ENCODE measurements around the gene GPR153.
"Not testable (repeated sequence)": the region's sequence is repeated elsewhere in the genome, so short reads cannot be mapped to it uniquely, and the experiment has no call there.

The GPR153 gene

GRCh38 chr1:6222636-6223035 is 38.3 kb downstream of the GPR153 start:
- DNase-seq (ENCODE audit: low read depth, low spot score), result no peak
- no peak overlapping the region for H3K4me3 ChIP-seq (ENCODE audit: insufficient read length, low read depth)
- no peaks in the 10 kb centered on the region for H3K27me3 ChIP-seq (ENCODE audit: insufficient read depth, insufficient read length)
- no peaks in the 10 kb centered on the region for H3K4me1 ChIP-seq (ENCODE audit: insufficient read depth, insufficient read length)
- no peaks in the 10 kb centered on the region for H3K9me3 ChIP-seq (ENCODE audit: insufficient read depth, low read length)
- H3K36me3 ChIP-seq (ENCODE audit: insufficient read depth, insufficient read length, low read length), result peaks cover 37% of the 10 kb centered on the region
- H3K9ac ChIP-seq (ENCODE audit: insufficient read length, low read depth), result no peak overlapping the region
- TF ChIP-seq YY1 (IDR thresholded peaks at IDR 0.05; ENCODE audit: insufficient read depth, insufficient read length) (no peak), SUZ12 (IDR thresholded peaks at IDR 0.05; ENCODE audit: extremely low read depth, insufficient read depth, insufficient read length) (no peak), ZNF274 (IDR thresholded peaks at IDR 0.05; ENCODE audit: low read depth, low read length) (no peak)

- Histone ChIP-seq H3K27me3 (ENCODE audit: insufficient read depth, insufficient read length) (no peaks in the 10 kb centered on the region), H3K9me3 (ENCODE audit: insufficient read depth, low read length) (no peaks in the 10 kb centered on the region), H3K4me1 (ENCODE audit: insufficient read depth, insufficient read length) (no peaks in the 10 kb centered on the region), H3K4me3 (ENCODE audit: insufficient read length, low read depth) (no peak overlapping the region), H3K9ac (ENCODE audit: insufficient read length, low read depth) (no peak overlapping the region), H3K36me3 (ENCODE audit: insufficient read depth, insufficient read length, low read length) (peaks cover 32% of the 10 kb centered on the region)
- TF ChIP-seq YY1 (IDR thresholded peaks at IDR 0.05; ENCODE audit: insufficient read depth, insufficient read length) (no peak), ZNF274 (IDR thresholded peaks at IDR 0.05; ENCODE audit: low read depth, low read length) (no peak), SUZ12 (IDR thresholded peaks at IDR 0.05; ENCODE audit: extremely low read depth, insufficient read depth, insufficient read length) (no peak)
- DNase-seq (ENCODE audit: low read depth, low spot score), result no peak
Observed at GRCh38 chr1:6221210-6221784, 39.6 kb downstream of the GPR153 start.

- no peaks in the 10 kb centered on the region for H3K9me3 ChIP-seq (ENCODE audit: insufficient read depth, low read length)
- no peaks in the 10 kb centered on the region for H3K27me3 ChIP-seq (ENCODE audit: insufficient read depth, insufficient read length)
- H3K9ac ChIP-seq (ENCODE audit: insufficient read length, low read depth), result no peak overlapping the region
- H3K4me3 ChIP-seq (ENCODE audit: insufficient read length, low read depth), result no peak overlapping the region
- DNase-seq (ENCODE audit: low read depth, low spot score), result no peak
- H3K36me3 ChIP-seq (ENCODE audit: insufficient read depth, insufficient read length, low read length), result peaks cover 29% of the 10 kb centered on the region
- no peak for TF ChIP-seq SUZ12 (IDR thresholded peaks at IDR 0.05; ENCODE audit: extremely low read depth, insufficient read depth, insufficient read length)
- TF ChIP-seq YY1 (IDR thresholded peaks at IDR 0.05; ENCODE audit: insufficient read depth, insufficient read length), result no peak
- no peak for TF ChIP-seq ZNF274 (IDR thresholded peaks at IDR 0.05; ENCODE audit: low read depth, low read length)
- no peaks in the 10 kb centered on the region for H3K4me1 ChIP-seq (ENCODE audit: insufficient read depth, insufficient read length)
Observed at GRCh38 chr1:6220236-6220635, 40.7 kb downstream of the GPR153 start.

- not testable (repeated sequence) for H3K4me1 ChIP-seq (ENCODE audit: insufficient read depth, insufficient read length); H3K9ac ChIP-seq (ENCODE audit: insufficient read length, low read depth); H3K4me3 ChIP-seq (ENCODE audit: insufficient read length, low read depth)
Observed at GRCh38 chr1:6219641-6220040, 41.3 kb downstream of the GPR153 start.

GRCh38 chr1:6218375-6219164 is 42.3 kb downstream of the GPR153 start:
- Histone ChIP-seq H3K27me3 (ENCODE audit: insufficient read depth, insufficient read length) (no peaks in the 10 kb centered on the region), H3K36me3 (ENCODE audit: insufficient read depth, insufficient read length, low read length) (peaks cover 13% of the 10 kb centered on the region), H3K4me3 (ENCODE audit: insufficient read length, low read depth) (no peak overlapping the region), H3K4me1 (ENCODE audit: insufficient read depth, insufficient read length) (no peaks in the 10 kb centered on the region), H3K9me3 (ENCODE audit: insufficient read depth, low read length) (no peaks in the 10 kb centered on the region), H3K9ac (ENCODE audit: insufficient read length, low read depth) (no peak overlapping the region)
- TF ChIP-seq SUZ12 (IDR thresholded peaks at IDR 0.05; ENCODE audit: extremely low read depth, insufficient read depth, insufficient read length) (no peak), ZNF274 (IDR thresholded peaks at IDR 0.05; ENCODE audit: low read depth, low read length) (no peak), YY1 (IDR thresholded peaks at IDR 0.05; ENCODE audit: insufficient read depth, insufficient read length) (no peak)
- DNase-seq (ENCODE audit: low read depth, low spot score), result no peak

More at GRCh38 chr1:6219641-6220040, 41.3 kb downstream of the GPR153 start:
- not testable (repeated sequence) for H3K27me3 ChIP-seq (ENCODE audit: insufficient read depth, insufficient read length); H3K9me3 ChIP-seq (ENCODE audit: insufficient read depth, low read length); DNase-seq (ENCODE audit: low read depth, low spot score)
- H3K36me3 ChIP-seq (ENCODE audit: insufficient read depth, insufficient read length, low read length), result peaks cover 23% of the 10 kb centered on the region

GRCh38 chr1:6212193-6212959 is 48.5 kb downstream of the GPR153 start:
- Histone ChIP-seq H3K9ac (ENCODE audit: insufficient read length, low read depth) (no peak overlapping the region), H3K4me3 (ENCODE audit: insufficient read length, low read depth) (no peak overlapping the region), H3K4me1 (ENCODE audit: insufficient read depth, insufficient read length) (peaks cover 4% of the 10 kb centered on the region), H3K9me3 (ENCODE audit: insufficient read depth, low read length) (no peaks in the 10 kb centered on the region), H3K27me3 (ENCODE audit: insufficient read depth, insufficient read length) (peaks cover 5% of the 10 kb centered on the region), H3K36me3 (ENCODE audit: insufficient read depth, insufficient read length, low read length) (no peaks in the 10 kb centered on the region)
- TF ChIP-seq YY1 (IDR thresholded peaks at IDR 0.05; ENCODE audit: insufficient read depth, insufficient read length) (no peak), SUZ12 (IDR thresholded peaks at IDR 0.05; ENCODE audit: extremely low read depth, insufficient read depth, insufficient read length) (no peak), ZNF274 (IDR thresholded peaks at IDR 0.05; ENCODE audit: low read depth, low read length) (no peak)
- DNase-seq (ENCODE audit: low read depth, low spot score), result no peak

GRCh38 chr1:6211731-6212130 is 49.2 kb downstream of the GPR153 start:
- no peak overlapping the region for H3K4me3 ChIP-seq (ENCODE audit: insufficient read length, low read depth)
- TF ChIP-seq ZNF274 (IDR thresholded peaks at IDR 0.05; ENCODE audit: low read depth, low read length), result no peak
- TF ChIP-seq SUZ12 (IDR thresholded peaks at IDR 0.05; ENCODE audit: extremely low read depth, insufficient read depth, insufficient read length), result no peak
- no peak for TF ChIP-seq YY1 (IDR thresholded peaks at IDR 0.05; ENCODE audit: insufficient read depth, insufficient read length)
- H3K9ac ChIP-seq (ENCODE audit: insufficient read length, low read depth), result no peak overlapping the region
- H3K36me3 ChIP-seq (ENCODE audit: insufficient read depth, insufficient read length, low read length), result no peaks in the 10 kb centered on the region
- H3K9me3 ChIP-seq (ENCODE audit: insufficient read depth, low read length), result no peaks in the 10 kb centered on the region
- peaks cover 5% of the 10 kb centered on the region for H3K4me1 ChIP-seq (ENCODE audit: insufficient read depth, insufficient read length)
- H3K27me3 ChIP-seq (ENCODE audit: insufficient read depth, insufficient read length), result peaks cover 5% of the 10 kb centered on the region
- DNase-seq (ENCODE audit: low read depth, low spot score), result no peak

Measured in NT2/D1 (cell line).